WTC11 (cell line): ENCODE results near the gene MRPL52. TPM values are rescaled to one million over a fixed set of nuclear protein-coding genes. Genes with fewer than 3 reads are reported as not detected.

Experiments used
- ATAC-seq: fragments of 200-7000 bp; cut with Tn5 transposase; 2 replicates; pipeline ENCODE4 v1.10.0; 2021; ENCODE audit warnings: mild to moderate bottlenecking, moderate library complexity
- CTCF ChIA-PET: fragments of 300-600 bp; sonication (Branson Sonifier 250); formaldehyde crosslinking; loops from one replicate; lab custom pipeline; 2021; ENCODE audit warnings: antibody characterized with exemption; lab: Charles Lee
- POLR2A ChIA-PET: fragments of 350-600 bp; sonication (Branson Sonifier 250); formaldehyde crosslinking; loops from one replicate; lab custom pipeline; 2021; ENCODE audit warnings: antibody characterized with exemption; lab: Charles Lee
- DNase-seq: peaks from one replicate; pipeline ENCODE4 v3.0.0; 2021; ENCODE audit warnings: low spot score
- H3K27ac Mint-ChIP-seq: 2 replicates; pipeline ENCODE4 v1.8.0; 2021; ENCODE audit warnings: mixed read lengths
- H3K27me3 Mint-ChIP-seq: 2 replicates; pipeline ENCODE4 v1.8.0; 2021; ENCODE audit warnings: low read depth, mild to moderate bottlenecking, moderate library complexity, mixed read lengths
- H3K36me3 Mint-ChIP-seq: 2 replicates; pipeline ENCODE4 v1.8.0; 2021; ENCODE audit warnings: mixed read lengths
- H3K4me1 Mint-ChIP-seq: 2 replicates; pipeline ENCODE4 v1.8.0; 2022; ENCODE audit warnings: mixed read lengths
- H3K4me3 Mint-ChIP-seq: 2 replicates; pipeline ENCODE4 v1.8.0; 2021; ENCODE audit warnings: mild to moderate bottlenecking, moderate library complexity, mixed read lengths
- H3K9me3 Mint-ChIP-seq: 2 replicates; pipeline ENCODE4 v1.8.0; 2021; ENCODE audit warnings: mixed read lengths
- AR ChIP-seq: fragments of 250-450 bp; sonication (Bioruptor Pico); IDR thresholded peaks from 2 replicates; pipeline ENCODE4 v1.9.0; 2021; ENCODE audit warnings: mild to moderate bottlenecking
- ATF3 ChIP-seq: sonication (generic); formaldehyde crosslinking; conservative IDR thresholded peaks from 2 replicates; pipeline ENCODE4 v1.8.1; 2022; ENCODE audit warnings: mild to moderate bottlenecking, missing genetic modification reagents
- FOXP1 ChIP-seq: sonication (generic); formaldehyde crosslinking; IDR thresholded peaks from 2 replicates; pipeline ENCODE4 v1.8.0; 2022; ENCODE audit warnings: missing genetic modification reagents, mild to moderate bottlenecking, moderate library complexity, borderline replicate concordance
- TCF7 ChIP-seq: sonication (generic); formaldehyde crosslinking; IDR thresholded peaks from 2 replicates; pipeline ENCODE4 v1.8.0; 2022; ENCODE audit warnings: mild to moderate bottlenecking, low read depth, missing genetic modification reagents, moderate library complexity
- ZNF425 ChIP-seq: fragments of 250-450 bp; sonication (Bioruptor Pico); conservative IDR thresholded peaks from 2 replicates; pipeline ENCODE4 v1.9.0; 2021; ENCODE audit warnings: mild to moderate bottlenecking
- ZNF671 ChIP-seq: fragments of 250-450 bp; sonication (Bioruptor Pico); IDR thresholded peaks from 2 replicates; pipeline ENCODE4 v1.8.0; 2021; ENCODE audit warnings: mild to moderate bottlenecking
- total RNA-seq: library from RNA; stranded (reverse); gene quantifications from 3 replicates; pipeline ENCODE4 v1.2.3, GENCODE V29; 2021
- TF ChIP-seq, protein P1 (sequence below): sonication (generic); formaldehyde crosslinking; IDR thresholded peaks from 2 replicates; pipeline ENCODE4 v1.8.1; 2023; ENCODE audit warnings: mild to moderate bottlenecking, missing genetic modification reagents, borderline replicate concordance

The MRPL52 gene
- total RNA-seq, 1 experiment from 2014 or later, result 170 TPM

GRCh38 chr14:22846811-22847307 is 17.2 kb downstream of the MRPL52 start (continued):
- no peak for TF ChIP-seq AR

- Mint-ChIP-seq H3K36me3 (peaks cover 30% of the 10 kb centered on the region), H3K9me3 (no peaks in the 10 kb centered on the region), H3K27me3 (no peaks in the 10 kb centered on the region), H3K4me3 (no peak overlapping the region), H3K27ac (peak overlapping the region; percentile 54), H3K4me1 (peaks cover 26% of the 10 kb centered on the region)
- POLR2A ChIA-PET, result interaction anchor here (1.4 to 2.4 kb wide), 3 partner anchors 9 to 26 kb away, joined by 5 to 9 read pairs (median 7); no protein-coding TSS in a partner anchor
- CTCF ChIA-PET, result interaction anchor here (0.6 to 10.1 kb wide), 13 partner anchors 12 to 309 kb away, joined by 3 to 280 read pairs (median 4); partner anchors contain the start of genes LRP10, MMP14 and OXA1L
- DNase-seq (no peak), ATAC-seq (peak; percentile 19; the same call in 1 of the 2 replicates)
- no peak for TF ChIP-seq ZNF671 (CRISPR knock-in tag)
- TF ChIP-seq, protein P1, sequence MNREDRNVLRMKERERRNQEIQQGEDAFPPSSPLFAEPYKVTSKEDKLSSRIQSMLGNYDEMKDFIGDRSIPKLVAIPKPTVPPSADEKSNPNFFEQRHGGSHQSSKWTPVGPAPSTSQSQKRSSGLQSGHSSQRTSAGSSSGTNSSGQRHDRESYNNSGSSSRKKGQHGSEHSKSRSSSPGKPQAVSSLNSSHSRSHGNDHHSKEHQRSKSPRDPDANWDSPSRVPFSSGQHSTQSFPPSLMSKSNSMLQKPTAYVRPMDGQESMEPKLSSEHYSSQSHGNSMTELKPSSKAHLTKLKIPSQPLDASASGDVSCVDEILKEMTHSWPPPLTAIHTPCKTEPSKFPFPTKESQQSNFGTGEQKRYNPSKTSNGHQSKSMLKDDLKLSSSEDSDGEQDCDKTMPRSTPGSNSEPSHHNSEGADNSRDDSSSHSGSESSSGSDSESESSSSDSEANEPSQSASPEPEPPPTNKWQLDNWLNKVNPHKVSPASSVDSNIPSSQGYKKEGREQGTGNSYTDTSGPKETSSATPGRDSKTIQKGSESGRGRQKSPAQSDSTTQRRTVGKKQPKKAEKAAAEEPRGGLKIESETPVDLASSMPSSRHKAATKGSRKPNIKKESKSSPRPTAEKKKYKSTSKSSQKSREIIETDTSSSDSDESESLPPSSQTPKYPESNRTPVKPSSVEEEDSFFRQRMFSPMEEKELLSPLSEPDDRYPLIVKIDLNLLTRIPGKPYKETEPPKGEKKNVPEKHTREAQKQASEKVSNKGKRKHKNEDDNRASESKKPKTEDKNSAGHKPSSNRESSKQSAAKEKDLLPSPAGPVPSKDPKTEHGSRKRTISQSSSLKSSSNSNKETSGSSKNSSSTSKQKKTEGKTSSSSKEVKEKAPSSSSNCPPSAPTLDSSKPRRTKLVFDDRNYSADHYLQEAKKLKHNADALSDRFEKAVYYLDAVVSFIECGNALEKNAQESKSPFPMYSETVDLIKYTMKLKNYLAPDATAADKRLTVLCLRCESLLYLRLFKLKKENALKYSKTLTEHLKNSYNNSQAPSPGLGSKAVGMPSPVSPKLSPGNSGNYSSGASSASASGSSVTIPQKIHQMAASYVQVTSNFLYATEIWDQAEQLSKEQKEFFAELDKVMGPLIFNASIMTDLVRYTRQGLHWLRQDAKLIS (CRISPR knock-in tag), result no peak
Observed at GRCh38 chr14:22847661-22848341, 18.1 kb downstream of the MRPL52 start.

DNA sequence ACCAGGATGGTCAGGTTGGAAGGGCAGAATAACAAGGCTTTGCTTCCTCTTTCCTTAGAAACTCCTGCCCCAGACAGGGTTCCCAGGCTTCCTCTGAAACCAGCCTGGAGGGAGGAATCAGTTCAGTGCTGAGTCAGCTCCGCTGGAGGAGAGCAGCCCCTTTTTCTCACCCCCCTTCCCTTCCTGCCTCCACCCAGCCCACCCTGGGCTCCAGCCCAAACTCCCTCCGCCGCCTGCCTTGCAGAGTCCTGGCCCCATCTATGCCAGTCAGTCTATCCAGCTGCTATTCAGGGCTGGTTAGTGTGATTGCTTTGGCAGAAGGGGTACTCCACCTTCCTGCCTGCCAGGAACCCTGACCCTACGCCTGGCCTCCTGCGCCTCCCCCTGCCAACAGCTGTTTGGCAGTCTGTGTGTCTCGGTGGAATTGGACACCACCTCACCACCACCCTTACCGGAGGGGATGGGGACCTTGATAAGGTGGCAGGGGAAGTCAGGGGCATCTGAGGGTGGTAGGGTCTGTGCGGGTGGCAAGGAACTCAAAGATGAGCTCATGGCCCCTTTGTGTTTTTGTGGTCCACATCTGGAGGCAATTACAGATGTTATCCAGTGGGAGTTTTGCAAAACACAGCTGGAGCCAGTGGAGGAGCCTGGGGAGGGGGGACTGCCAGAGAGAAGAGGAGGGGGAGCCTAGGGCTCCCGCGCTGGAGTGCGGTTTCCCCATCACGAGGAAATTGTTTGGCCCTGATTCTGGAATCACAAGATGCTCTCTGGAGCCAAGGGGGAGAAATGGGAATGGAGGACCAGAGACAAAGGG is 18.9 kb downstream of the MRPL52 start:
- TF ChIP-seq ZNF671 (CRISPR knock-in tag) (no peak), FOXP1 (CRISPR knock-in tag) (no peak), TCF7 (CRISPR knock-in tag) (no peak), ZNF425 (CRISPR knock-in tag) (no peak), ATF3 (CRISPR knock-in tag) (no peak)
- Mint-ChIP-seq H3K9me3 (no peaks in the 10 kb centered on the region), H3K27ac (peak overlapping the region; percentile 60), H3K4me3 (no peak overlapping the region), H3K36me3 (peaks cover 24% of the 10 kb centered on the region), H3K27me3 (no peaks in the 10 kb centered on the region), H3K4me1 (peaks cover 25% of the 10 kb centered on the region)
- ChIA-PET CTCF (interaction anchor here (0.6 to 10.1 kb wide), 16 partner anchors 11 to 310 kb away, joined by 3 to 280 read pairs (median 4); partner anchors contain the start of genes LRP10, MMP14, MRPL52 and OXA1L), POLR2A (interaction anchor here (1.4 to 2.4 kb wide), 4 partner anchors 9 to 27 kb away, joined by 3 to 9 read pairs (median 6); no protein-coding TSS in a partner anchor)
- no peak for DNase-seq
- ATAC-seq, result peak; percentile 12
